GM19324 (cell line): Measurements from ENCODE around the gene MYH9.
"Not testable (repeated sequence)": the region's sequence is repeated elsewhere in the genome, so short reads cannot be mapped to it uniquely, and the experiment has no call there.

Experiments used
- ATAC-seq: cut with Tn5 transposase; IDR thresholded peaks from one replicate; pipeline ENCODE4 v1.9.1; 2021; ENCODE audit warnings: mild to moderate bottlenecking, moderate library complexity; ENCODE audit not compliant: unreplicated experiment, low FRiP score

MYH9 gene

DNA sequence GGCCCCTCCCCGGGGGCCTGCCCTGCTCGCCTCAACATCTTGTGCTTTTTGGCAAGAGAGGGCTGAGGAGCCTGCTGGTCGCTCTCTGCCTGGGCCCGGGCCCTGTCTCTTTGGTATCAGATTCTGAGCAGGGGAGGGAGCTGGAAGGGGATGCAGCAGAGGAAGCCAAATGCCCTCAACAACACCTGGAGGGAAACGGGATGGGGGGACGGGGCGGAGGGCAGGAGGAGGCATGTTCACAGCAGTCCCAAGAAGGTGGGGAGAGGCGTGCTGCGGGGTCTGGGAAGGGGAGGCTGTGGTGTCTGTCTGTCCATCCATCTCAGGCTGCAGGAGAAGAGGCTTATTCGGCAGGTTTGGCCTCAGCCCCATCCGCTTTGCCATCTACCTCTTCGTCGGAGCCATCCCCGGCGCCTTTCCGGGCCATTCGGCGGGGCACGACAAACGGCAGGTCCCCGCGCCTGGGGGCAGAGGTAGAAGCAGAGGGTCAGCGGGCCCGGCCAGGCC, 105.4 kb downstream of the MYH9 start:
- ATAC-seq, result no peak

DNA sequence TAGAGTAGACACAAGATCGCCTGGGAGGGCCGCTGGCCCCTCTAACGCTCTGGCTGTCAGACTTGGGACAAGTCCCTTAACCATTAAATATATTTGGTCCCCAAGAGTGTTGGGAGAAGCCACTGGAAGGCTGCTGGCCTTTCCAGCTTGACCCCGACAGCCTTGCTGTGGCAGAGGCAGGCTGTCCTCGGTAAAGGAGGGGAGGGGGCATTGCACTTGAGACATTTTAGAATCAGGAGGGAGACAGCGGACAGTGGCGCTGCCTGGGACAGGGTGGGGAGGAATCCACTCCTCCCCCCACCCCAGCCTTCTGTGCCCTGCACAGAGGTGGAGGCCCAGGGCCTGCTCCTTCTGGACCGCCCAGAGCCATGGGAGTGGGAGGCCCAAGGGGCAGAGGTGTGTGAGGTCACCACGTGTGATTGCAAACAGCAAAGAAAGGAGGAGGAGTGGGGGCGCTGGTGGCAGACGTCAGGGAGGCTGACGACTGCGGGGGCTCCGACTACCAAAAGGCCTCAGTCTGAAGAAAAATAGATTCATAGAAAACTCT, 105.9 kb downstream of the MYH9 start:
- ATAC-seq, result no peak

- ATAC-seq, result no peak
Measured at GRCh38 chr22:36280379-36280778, 107.4 kb downstream of the MYH9 start.

DNA sequence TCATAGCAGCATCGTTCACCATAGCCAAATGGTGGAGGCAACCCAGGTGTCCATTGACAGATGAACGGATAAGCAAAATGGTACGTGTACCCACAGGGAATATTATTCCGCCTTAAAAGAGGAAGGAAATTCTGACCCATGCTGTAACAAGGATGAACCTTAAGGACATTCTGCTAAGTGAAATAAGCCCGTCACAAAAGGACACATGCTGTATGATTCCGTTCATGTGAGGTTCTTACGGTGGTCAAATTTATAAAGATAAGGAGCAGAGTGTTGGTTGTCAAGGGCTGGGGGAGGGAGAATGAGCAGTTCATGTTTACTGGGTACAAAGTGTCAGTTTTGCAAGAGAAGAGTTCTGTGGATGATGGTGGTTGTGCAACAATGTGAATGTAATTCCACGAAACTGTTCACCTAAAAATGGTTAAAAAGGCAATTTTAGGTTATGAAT, 108.5 kb downstream of the MYH9 start:
- no peak for ATAC-seq

DNA sequence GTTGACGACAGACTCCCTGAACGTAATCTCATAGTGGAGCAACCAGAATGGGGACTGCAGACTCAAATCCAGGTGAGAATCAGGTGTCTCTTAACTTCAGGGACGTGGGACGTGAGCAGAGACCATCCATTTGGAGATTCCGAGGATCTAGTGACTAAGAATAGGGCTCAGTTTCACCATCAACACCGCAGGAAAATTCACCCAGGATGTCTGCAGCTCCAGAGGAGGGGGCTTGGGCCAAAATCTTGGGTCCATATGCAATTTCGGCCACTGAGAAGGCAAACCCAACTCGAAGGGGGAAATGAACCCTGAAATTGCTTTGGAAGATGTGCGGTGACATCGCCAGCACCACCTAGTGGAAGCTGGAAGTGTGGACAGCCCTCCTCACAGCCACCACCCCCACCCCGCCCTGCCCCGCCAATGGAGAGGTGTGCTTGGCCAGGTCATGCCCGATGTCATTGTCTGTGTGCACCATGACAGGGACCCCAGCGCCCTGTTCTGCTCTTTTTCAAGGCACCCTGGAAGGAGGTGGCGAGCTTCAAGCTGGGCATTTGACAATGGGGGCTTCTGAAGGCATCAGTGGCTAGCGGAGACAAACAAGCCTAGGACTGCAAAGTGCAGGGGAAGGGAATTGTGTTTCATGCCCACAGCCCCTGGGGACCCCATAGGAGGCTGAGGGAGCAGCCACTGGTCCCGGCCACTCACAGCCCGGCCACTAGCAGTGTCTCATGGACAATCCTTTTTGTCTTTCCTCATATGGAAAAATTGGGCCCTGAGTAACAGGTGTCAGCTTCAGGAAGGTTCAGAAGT, 110.1 kb downstream of the MYH9 start:
- ATAC-seq, result no peak

DNA sequence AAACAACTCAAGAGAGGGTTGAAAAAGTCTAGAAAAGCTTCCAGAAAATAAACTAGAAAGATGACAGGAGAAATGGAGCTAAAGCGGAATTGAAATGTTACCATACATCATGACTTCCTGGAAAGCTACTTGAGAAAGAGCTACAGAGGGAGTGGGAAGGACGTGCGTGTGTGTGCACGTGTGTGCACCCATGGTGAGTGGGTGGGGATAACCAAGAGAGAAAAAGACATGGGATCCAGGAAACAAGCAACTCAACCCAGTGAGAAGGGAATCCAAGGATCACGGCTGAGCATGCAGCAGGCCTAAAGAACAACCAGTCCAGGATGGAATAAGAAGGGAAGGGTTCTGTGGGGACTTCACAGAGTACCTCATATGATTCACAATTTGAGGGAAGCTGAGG, 113.2 kb downstream of the MYH9 start:
- no peak for ATAC-seq

- ATAC-seq, result not testable (repeated sequence)
Measured at GRCh38 chr22:36271951-36272350, 115.8 kb downstream of the MYH9 start.

- not testable (repeated sequence) for ATAC-seq
Measured at GRCh38 chr22:36271231-36271630, 116.5 kb downstream of the MYH9 start.

- no peak for ATAC-seq
Measured at GRCh38 chr22:36267896-36268485, 119.8 kb downstream of the MYH9 start.

DNA sequence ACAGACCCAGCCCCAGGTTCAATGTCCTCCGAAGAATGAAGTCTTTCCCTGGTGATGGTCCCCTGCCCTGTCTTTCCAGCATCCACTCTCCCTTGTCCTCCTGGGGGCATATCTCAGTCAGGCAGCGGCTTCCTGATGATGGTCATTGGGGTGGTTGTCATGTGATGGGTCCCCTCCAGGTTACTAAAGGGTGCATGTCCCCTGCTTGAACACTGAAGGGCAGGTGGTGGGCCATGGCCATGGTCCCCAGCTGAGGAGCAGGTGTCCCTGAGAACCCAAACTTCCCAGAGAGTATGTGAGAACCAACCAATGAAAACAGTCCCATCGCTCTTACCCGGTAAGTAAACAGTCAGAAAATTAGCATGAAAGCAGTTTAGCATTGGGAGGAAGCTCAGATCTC, 120.7 kb downstream of the MYH9 start:
- no peak for ATAC-seq

DNA sequence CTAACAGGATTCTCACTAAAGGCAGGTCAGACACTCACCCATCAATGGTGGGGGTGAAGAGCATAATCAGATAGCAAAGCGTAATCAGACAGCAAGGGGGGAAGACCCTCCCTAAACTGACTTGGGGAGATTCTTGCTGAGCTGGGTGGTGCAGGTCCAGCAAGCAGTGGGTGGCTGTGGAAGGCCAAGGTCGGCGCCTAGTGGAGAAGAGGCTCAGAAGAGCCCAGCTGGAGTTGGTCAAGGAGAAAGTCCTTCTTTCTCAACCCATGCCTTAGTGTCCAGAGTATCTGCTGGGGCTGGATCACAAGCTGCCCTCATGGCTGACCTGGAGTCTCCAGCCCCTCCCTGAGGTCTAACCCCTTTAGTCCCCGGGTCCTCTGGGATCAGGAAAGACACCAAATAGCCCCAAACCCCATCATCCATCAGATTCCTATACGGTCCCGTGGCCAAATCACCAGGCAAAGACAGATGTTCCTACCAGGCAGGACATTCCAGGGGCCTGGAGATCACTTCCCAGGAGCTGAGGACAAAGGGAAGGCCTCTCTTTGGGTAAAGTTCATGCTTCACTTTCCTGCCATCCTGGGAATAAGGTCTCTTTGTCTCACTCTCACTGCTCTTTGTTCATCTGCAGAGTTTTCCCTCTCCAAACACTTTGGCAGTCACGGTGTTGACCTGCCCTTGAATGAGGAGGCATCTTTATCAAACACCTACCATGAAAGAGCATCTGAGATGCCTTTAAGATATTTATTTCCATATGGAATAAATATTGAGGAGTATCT, 123.7 kb downstream of the MYH9 start:
- ATAC-seq, result not testable (repeated sequence)

DNA sequence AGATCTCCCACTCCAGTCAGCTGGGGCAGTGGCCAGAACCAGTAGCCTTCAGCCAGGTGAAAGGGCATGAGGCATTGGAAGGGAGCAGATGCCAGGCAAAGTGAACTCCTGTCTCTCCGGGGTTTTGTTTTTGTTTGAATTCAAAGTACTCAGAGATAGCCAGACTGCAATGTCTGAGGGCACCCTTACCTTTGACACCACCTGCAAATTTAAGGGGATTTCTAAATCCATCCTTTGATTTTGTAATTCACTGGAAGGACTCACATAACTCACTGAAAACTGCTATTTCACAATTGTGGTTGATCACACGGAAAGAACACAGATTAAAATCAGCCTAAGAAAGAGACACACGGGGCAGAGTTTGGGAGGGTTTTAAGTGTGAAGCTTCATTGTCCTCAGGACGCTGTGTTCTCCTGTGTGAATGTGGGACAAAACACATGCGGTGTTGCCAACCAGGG, 124.5 kb downstream of the MYH9 start:
- ATAC-seq, result not testable (repeated sequence)

DNA sequence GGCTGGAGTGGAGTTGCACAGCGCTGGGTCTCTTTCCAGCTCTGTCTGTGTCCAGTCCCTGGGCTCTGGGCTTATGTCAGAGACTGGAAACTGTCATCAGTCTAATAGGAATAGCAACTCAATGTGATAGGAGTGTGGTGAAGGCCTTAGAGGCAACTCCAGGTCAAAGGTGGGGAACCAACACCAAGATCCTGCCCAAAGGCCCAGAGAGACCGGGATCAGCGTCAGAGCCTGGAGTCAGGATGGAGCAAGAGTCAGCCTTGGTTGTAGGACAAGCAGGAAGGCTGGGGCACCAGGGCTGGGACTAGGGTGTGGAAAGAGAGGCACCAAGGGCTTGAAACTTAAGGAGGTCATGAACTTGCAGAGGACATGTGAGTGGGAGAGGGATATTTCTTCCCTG, 125.5 kb downstream of the MYH9 start:
- not testable (repeated sequence) for ATAC-seq

DNA sequence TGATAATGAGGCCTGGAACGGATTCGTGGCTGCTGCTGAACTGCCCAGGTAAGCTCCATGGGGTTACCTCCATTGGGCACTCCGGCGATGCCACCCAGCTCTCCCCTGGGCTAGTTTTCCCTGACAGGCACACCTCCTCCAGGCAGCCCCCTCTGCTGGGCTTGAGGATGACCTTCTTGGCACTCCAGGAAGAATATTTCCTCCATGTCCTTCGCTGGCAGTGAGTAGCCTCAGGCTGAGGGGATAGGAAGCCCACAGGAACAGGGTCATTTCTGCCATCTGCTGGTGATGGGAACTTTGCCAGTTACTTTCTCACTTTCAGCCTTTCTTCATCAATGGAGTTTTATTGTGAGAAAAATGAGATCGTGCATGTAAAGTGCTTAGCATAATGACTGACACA, 126.1 kb downstream of the MYH9 start:
- ATAC-seq, result not testable (repeated sequence)

DNA sequence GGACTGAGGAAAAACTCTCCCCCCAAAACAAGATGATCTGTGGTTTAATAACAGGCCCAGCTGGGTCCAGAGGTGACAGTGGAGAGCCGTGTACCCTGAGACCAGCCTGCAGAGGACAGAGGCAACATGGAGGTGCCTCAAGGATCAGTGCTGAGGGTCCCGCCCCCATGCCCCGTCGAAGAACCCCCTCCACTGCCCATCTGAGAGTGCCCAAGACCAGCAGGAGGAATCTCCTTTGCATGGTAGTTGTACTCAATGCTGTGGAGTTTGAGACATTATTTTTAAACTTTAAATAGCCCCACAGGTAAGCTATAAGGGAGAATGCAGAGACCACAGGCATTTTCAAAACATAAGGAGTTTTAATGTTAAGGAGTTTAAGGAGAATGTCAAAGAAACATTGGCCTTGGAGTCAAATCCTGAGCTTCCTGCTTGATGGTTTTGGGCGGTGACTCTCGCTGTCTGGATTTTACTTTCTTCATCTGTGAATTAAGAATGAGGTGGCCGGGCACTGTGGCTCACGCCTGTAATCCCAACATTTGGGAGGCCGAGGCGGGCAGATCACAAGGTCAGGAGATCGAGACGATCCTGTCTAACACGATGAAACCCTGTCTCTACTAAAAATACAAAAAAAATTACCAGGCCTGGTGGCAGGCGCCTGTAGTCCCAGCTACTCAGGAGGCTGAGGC, 128.0 kb downstream of the MYH9 start:
- ATAC-seq, result no peak

GRCh38 chr22:36258701-36259614, 128.8 kb downstream of the MYH9 start:
- no peak for ATAC-seq

- no peak for ATAC-seq
Measured at GRCh38 chr22:36257948-36258670, 129.7 kb downstream of the MYH9 start.

GRCh38 chr22:36257308-36257707, 130.5 kb downstream of the MYH9 start:
- no peak for ATAC-seq
